IPS-18c (cell line): ENCODE data around the gene CDH22.

Experiments
- H3K4me3 ChIP-seq: 2 replicates; pipeline ENCODE4 v1.7.0; 2013; ENCODE audit warnings: low read depth, mild to moderate bottlenecking, low read length, moderate library complexity; ENCODE audit not compliant: insufficient read depth
- H3K9me3 ChIP-seq: one replicate; pipeline ENCODE4 v1.6.1; 2013; ENCODE audit warnings: mild to moderate bottlenecking, low read length, moderate library complexity; ENCODE audit not compliant: control insufficient read depth, insufficient read depth

CDH22 gene

DNA sequence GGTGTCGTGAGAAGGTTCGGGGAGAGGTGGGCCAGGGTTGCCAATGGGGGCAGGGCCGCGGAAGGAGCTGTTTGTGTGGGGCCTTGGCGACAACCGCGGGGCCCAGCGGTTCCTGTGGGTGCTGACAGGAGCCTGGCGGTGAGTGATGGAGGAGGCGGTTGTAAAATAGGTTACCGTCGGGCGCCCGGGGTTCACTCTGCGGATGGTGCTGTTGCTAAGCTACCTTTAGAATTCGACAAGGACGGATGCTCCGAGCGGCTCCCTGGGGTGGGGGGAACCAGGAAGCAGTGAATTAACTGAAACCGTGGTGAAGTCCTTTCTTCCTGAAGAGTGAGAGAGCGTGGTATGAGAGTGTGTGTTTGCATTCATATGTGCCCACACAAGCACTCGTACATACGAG lies 61.7 kb downstream of the CDH22 start:
- H3K4me3 ChIP-seq, result no peak overlapping the region
- H3K9me3 ChIP-seq, result no peaks in the 10 kb centered on the region

DNA sequence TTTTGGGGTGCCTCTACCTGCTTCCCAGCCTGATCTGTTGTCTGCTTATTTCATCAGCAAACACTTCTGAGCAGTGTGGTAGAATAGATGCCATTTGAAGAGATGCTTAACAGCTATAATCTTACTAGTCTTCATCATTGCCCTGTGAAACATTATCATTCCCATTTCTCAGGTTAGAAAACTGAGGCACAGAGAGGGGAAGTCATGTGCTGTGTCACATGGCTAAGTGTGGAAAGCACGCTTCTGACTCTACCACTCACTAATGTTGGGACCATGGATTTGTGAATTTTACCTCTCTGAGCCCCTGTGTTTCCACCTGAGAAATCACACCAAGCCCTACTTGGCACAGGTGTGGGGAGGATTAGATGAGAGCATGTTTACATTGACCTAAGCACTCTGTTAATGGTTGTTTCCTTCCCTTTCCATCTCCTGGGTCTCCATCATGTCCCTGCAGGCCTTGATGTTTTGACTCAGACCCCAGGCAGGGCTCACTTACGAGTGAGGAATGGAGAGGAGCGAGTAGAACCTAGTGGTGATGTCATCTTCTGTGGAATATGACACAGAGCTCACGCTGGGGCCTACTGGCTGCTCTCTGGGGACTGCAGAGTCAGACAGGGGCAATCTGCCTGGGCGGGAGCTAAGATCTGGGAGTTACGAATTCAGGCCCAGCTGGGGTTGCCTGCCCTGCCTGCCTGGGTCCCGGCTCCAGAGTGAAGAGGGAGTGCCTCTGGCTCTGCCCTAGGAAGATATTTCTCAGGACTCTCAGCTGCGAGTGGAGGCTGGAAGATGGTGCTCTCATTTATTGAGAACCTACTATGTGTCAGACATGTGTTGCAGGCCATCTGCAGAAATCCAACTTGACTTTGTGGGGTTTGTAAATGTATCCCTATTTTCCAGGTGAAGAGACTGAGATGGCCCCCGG lies 64.3 kb downstream of the CDH22 start:
- H3K9me3 ChIP-seq, result no peaks in the 10 kb centered on the region
- H3K4me3 ChIP-seq, result no peak overlapping the region

DNA sequence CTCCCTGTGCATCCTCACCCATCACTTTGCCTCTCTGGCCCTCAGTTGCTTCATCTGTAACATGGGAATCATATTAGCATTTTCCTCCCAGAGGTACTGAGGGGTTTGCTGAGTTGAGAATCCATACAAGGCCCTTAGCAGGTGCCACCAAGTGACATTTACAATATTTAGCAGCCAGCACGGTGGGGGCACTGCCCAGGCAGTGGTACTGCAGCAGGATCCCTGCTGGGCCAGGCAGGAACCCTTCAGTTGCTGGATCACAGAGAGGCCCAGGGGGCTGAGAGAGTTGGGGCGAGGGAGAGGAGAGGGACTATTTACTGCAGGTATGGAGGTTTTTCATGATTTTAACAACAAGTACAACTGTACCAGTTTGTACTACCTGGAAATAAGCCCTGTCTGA lies 65.9 kb downstream of the CDH22 start:
- Histone ChIP-seq H3K9me3 (no peaks in the 10 kb centered on the region), H3K4me3 (no peak overlapping the region)

DNA sequence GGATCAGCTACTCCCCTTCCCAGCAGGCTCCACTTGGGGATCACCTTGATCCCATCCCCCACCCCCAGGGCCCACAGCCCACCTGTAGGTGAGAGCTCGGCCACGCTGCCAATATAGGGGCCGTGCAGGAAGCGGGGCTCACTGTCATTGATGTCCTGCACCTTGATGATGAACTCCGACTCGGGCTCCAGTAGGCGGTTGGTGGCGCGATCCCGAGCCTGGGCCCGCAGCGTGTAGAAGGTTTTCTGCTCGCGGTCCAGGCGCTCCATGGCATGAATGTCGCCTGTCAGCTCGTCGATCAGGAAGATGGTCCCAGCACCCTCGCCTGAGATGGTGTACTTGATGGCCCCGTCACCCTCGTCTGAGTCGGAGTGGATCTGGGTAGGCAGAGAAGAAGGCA lies 67.4 kb downstream of the CDH22 start:
- Histone ChIP-seq H3K9me3 (no peaks in the 10 kb centered on the region), H3K4me3 (no peak overlapping the region)

DNA sequence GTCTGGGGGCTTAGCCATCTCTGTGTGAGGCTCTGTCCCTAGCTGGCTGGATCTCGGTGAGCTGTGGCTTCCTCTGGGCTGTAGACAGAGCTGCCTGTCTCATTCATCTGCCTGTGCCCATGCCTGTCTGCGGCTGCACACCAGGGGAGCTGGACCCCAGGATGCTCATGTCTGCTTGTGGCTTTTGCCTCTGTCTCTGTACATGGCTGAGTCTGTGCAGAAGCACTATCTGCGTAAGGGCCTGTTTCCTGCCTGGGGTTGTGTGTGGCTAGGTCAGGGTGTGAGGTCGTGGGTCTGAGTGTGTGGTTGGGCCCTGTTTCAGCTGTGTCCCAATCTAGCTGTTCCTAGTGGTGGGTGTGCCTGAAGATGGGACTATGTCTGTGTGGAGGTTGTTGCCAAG lies 68.2 kb downstream of the CDH22 start:
- Histone ChIP-seq H3K9me3 (no peaks in the 10 kb centered on the region), H3K4me3 (no peak overlapping the region)

DNA sequence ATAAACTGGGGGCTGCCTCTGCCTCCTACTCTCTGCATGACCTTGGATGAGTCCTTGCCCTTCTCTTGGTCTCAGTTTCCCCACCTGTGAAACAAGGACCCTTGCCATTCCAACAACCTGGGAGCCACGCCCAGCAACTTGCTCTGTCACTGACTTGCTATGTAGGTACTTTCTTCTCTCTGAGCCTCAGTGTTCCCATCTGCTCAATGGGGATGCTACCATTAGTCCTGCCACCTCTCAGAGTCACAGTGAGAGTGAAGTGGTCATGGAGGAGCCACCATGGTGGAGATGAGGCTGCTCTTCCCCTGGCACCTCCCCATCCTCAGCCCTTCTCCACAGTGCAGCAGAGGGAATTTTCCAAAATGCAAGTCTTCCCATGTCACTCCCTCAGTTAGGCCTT lies 70.6 kb downstream of the CDH22 start:
- Histone ChIP-seq H3K4me3 (no peak overlapping the region), H3K9me3 (no peaks in the 10 kb centered on the region)

DNA sequence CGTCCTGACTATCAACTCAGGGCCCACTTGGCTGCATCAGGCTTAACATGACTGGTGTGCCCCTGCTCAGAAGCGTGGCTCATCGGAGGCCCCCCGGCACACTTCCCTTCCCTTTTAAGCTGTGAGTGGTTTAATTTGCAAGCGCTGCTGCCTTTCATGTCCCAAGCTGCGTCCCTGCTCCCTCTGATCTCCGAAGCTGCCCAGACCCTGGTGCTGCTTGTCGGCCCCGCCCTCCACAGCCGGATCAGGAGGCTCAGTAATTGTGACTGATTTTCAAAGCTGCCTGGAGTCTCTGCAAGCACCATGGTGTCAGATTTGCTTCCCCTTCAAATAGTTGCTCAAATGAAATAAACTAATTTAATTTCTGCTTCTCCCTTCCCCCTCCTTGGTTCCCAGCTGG lies 71.1 kb downstream of the CDH22 start:
- no peaks in the 10 kb centered on the region for H3K9me3 ChIP-seq

DNA sequence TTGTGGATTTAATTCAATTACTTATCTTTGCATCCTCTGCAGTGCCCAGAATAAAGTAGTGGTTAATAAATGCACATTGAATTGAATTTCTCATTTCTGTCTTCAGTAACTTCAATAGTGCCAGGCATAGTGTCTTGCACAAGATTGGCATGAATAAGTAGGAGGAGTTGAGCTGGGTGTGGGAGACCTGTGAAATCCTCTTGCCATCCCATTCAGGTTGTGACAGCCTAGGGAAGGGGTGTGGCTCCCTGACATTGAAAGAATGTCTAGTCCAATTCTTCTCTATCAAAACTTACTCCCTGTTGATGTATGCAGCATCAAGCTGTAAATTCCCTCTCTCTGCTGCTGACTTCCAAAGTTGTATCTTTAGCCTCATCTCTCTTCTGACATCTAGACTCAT lies 73.2 kb downstream of the CDH22 start:
- H3K4me3 ChIP-seq, result no peak overlapping the region
- H3K9me3 ChIP-seq, result no peaks in the 10 kb centered on the region

More for the DNA sequence above, 71.1 kb downstream of the CDH22 start:
- no peak overlapping the region for H3K4me3 ChIP-seq

DNA sequence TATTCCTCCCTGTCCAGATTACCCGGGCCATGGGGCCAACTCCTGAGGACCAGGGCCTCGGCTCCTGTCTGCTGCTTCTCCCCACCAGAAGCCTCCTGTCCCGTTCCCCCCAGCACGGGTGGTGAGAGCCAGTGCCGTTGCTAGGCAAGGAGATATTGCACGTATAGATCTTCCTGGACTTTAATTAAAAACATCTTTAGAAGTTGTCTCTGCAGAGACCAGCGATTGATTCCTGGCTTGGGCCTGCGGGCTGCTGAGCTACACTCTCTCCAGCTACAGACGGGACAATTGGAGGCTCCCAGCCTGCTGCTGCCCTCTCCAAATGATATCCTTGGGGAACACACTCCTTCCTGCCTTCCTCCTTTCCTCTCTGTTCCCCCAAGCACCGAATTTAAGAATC lies 74.6 kb downstream of the CDH22 start:
- Histone ChIP-seq H3K4me3 (no peak overlapping the region), H3K9me3 (no peaks in the 10 kb centered on the region)

DNA sequence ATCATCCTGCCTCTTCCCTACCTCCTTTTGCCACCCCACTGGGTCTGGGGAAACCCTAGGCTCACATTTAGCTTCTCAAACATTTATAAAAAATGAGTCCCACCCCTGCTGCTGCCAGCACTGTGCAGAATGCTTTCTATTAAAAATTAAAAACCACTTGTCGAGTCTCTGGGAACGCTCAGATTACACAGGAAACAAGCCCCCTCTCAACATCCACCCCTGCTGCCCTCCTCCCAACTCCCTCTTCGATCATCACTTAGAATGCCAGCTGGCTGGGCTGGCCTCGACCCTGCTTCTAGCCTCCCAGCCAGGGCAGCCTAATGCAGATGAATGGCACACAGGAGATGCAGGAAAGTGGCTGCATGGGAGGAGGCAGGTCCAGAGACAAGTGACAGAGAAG lies 75.8 kb downstream of the CDH22 start:
- no peak overlapping the region for H3K4me3 ChIP-seq
- H3K9me3 ChIP-seq, result no peaks in the 10 kb centered on the region

DNA sequence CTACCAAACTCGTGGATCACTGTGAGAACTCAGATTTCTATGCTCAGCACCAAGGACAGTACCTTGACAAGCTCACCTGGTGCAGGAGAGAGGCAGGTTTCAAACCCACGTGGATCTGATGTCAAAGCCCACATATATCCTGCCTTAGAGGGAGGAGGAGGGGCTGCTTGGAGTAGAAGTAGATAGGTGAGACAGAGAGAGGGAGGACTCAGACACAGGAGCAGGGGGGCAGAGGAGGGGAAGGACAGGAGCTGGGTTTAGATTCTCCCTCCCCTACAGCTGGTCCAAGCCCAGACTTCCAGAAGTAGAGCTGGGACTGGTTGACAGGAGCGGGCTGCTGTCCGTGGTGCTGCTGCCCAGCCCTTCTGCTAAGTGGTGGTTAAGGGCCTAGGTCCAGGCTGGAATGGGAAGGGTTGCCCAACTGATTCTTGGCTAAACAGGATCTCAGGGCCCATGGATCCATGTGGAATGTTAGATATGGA lies 77.5 kb downstream of the CDH22 start:
- Histone ChIP-seq H3K4me3 (no peak overlapping the region), H3K9me3 (no peaks in the 10 kb centered on the region)

DNA sequence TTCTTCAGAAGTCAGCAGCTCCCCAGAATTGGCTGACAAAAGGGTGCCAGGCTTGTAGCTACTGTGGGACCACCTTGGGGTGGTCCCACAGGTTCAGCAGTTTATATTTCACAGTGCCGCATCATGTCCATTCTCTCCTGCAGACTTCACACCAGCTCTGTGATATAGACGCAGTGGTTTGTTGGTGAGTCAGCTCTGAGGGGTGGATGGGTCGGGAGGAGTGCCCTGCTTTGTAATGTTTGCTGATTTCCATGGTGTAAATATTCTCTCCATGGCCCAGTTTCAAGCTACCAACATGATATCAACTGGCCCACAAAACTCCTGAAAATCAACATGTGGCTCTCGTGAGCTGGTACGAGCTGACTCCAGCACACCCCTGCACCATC lies 78.2 kb downstream of the CDH22 start:
- no peaks in the 10 kb centered on the region for H3K9me3 ChIP-seq
- no peak overlapping the region for H3K4me3 ChIP-seq

DNA sequence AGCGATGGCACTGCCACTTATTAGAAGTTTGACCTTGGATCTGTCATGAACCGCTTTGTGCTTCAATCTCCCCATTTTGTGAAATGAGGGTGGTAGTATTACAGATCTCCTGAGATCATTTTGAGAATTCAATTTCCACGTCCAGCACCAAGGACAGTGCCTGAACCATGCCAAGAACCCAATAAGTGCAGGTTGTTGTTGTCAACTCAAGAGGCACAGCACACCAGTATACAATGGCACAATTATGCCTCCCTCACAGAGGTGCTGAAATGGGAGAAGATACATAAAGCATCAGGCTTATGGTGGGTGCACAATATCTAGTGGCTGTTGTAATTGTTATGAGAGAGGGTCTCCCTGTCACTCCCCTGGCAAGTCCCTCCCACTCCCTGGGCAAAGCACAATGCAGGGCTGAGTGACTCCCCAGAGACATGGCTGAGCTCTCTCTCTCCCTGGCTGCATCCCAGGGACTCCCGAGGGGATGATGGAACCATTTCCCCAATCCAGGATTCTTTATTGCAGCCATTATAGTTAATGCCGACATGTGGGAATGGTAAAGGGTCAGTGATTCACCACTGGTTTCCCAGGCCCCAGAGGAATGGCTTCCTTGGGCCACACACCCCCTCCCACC lies 78.7 kb downstream of the CDH22 start:
- Histone ChIP-seq H3K4me3 (no peak overlapping the region), H3K9me3 (no peaks in the 10 kb centered on the region)

DNA sequence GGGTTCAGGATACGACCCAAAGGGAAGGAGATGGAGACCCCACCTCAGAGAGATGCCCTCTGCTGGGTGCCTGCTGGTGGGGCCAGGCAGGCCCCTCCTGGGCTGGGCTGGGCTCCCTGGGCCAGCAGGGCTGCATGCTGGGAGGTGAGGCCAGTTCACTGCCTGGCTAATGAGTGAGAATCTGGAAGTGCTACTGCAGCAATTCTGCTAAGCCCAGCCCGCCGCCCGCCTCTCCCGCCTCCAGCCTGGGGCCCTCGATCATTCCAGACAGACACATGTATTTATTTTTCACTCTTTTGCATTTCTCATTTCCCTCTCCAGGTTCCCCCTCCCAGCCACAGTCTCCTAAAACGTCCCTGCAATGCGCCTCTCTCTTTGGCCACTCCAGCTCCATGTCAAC lies 79.6 kb downstream of the CDH22 start:
- H3K4me3 ChIP-seq, result no peak overlapping the region
- no peaks in the 10 kb centered on the region for H3K9me3 ChIP-seq

DNA sequence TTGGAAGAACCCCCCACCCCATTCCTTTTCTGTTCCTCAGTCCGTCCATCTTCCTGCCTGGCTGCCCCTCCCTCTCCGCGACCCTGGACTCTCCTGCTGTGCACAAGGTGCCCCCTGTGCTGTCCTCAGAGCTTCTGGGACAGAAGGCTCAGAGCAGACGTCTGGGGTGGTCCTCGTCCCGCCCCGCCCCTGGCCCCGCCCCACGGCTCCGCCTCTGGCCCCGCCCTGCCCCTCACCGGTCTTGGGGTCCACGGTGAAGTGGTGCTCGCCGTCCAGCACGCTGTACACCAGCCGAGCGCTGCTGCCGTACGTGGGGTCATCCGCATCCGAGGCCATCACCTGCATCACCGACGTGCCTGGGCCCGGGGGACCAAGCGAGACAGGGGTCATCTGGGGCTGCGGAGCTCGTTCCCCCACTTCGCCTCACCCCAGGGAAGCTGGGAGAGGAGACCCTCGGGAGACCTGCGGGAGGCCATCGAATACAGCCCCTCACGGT lies 81.0 kb downstream of the CDH22 start:
- Histone ChIP-seq H3K9me3 (no peaks in the 10 kb centered on the region), H3K4me3 (no peak overlapping the region)

DNA sequence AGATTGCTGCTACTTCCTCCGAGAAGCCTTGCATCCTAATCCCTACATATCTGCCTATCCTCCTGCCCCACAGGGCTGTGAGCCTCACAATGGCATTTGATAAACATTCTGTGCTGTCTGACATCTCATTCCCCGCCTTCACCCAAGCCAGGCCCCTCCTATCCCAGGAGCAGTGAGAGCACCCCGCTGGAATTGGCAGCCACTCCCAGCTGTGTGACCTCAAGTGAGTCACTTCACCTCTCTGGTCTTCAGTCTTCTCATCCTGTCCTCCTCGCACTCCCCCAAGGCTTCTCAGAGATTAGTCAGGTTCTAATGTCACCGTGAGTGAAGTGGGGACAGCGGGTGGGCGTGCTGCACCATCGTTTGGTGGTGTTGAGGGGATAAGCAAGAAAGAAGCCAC lies 81.7 kb downstream of the CDH22 start:
- Histone ChIP-seq H3K9me3 (no peaks in the 10 kb centered on the region), H3K4me3 (no peak overlapping the region)

DNA sequence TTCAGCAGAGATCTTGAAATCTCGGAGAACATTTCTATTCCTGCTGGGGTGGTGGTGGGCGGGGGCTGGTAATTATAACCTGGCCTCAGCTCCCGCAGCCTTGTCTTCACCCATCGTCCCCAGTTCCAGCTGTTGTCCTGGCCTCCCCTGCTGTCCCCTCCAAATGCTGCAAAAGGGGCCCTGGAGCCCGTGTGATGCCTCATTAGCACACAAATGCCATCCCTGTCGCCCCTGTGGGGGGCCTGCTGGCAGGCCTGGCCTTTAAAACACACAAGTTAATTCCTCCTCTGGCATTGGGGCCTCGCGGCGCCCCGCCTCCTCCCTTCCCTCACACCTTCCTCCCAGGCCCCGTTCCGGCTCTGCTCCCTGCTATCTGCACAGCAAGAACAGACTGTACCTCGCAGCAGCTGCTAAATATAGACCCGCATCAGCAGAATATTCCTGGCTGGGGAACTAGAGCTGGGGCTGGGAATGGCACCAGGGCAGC lies 85.7 kb downstream of the CDH22 start:
- Histone ChIP-seq H3K9me3 (no peaks in the 10 kb centered on the region), H3K4me3 (no peak overlapping the region)

DNA sequence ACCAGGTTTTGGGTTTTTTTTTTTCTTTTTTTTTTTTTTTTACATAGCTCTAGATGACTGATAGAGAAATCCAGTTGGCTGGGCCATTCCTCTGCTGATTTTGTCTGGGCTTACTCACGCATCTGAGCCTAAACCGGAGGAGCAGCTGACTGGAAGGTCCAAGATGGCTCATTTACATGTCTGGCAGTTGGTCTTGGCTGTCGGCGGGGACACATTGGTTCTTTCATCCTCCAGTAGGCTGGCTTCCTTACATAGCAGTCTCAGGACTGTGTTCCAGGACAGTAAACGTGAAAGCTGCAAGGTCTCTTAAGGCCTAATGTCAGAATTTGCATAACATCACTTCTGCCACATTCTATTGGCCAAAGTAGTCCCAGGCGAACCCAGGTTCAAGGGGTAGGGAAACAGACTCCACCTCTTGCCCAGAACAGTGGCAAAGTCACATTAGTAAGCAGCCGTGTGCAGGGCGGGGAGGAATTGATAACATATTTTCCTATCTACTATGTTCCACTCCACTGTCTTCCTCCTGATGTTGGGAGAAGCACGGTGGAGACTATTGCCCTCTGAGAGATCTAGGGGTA lies 87.0 kb downstream of the CDH22 start:
- Histone ChIP-seq H3K4me3 (no peak overlapping the region), H3K9me3 (no peaks in the 10 kb centered on the region)
